ENCODE results near the gene FRS2.
"Not testable (repeated sequence)": the region's sequence is repeated elsewhere in the genome, so short reads cannot be mapped to it uniquely, and the experiment has no call there.

Gene FRS2

DNA sequence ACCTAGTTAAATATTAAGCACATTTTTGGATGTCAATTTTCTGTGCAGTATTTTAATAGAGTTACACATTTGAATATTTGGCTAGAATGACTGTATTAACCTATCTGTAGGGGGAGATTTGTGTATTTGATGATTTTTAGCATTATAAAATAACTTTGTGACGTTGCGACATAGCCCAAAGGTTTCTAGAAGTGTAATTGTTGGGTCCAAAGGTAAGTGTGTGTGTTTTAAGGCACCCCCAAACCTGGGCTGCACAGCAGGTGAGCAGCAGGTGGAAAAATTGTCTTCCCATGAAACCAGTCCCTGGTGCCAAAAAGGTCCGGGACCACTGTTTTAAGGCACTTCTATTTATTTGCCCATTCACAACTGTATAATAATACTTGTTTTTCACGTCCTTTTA, 118.3 kb downstream of the FRS2 start:
- no peak for DNase-seq

DNA sequence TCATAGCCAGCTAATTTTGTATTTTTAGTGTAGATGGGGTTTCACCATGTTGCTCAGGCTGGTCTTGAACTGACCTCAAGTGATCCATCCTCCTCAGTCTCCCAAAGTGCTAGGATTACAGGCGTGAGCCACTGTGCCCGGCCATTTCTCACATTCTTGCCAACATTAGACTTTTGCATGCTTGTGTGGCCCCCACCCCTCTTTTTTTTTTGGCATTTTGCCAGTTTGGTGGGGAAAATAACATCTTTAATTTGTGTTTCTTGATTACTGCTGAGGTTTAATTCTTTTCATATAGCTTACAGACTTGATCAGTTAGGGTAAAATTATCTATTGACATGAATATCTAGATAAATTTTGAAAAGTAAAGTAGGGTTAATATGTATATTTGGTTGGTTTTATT, 118.9 kb downstream of the FRS2 start:
- no peak for DNase-seq

DNA sequence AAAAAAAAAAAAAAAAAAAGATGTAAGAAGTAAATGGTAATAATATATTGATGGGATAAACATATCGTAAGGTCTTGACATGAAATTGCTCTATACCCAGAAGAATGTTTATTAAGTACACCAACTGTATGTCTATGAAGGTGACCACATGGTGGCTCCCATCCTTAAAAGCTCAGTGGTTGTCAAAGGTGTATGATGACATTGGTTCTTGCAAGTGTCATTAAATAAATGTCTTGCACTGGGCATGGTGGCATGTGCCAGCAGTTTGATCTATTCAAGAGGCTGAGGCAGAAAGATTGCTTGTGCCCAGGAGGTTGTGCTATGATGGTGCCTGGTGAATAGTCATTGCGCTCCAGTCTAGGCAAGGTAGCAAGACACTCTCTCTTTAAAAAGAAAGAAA, 125.5 kb downstream of the FRS2 start:
- no peak for DNase-seq

DNA sequence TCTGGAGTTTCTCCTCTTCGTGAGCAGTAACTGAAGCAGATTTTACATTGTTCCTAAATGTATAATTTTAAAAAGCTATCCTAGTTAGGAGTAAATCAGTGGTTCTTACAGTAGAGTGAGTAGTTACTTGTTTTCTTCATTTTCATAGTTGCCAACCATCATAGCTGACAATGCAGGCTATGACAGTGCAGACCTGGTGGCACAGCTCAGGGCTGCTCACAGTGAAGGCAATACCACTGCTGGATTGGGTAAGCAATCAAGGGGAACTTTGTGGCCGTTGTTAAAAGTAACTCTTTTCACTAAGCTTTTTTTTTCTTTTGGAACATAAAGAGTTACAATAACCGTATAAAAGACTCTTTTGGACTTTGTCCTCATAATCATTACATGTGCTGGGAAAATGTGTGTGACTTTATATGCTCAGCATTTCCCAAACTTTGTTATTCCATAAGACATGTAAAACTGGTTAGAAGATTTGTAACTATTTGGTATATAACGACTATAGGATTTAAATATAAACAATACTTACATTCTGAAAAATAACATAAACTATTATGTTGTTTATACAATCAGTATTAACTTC, 128.1 kb downstream of the FRS2 start:
- DNase-seq = no peak

DNA sequence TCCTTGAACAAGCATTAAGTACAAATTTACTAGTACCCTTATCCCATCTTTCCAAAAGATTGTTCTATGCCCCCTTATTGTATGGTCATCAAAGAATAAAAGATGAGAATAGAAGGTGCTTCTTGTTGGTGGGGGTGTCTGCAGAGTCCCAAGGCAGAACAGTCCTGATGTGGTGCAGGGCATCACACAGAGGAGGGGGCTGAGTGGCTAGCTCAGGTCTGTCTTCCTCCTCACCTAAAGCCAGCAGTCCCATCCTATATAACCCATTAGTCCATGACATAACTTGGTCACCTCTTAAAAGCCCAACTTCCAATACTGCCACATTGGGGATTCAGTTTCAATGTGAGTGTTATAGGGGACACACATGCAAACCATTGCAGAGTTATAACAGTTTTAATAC, 130.6 kb downstream of the FRS2 start:
- DNase-seq = no peak

DNA sequence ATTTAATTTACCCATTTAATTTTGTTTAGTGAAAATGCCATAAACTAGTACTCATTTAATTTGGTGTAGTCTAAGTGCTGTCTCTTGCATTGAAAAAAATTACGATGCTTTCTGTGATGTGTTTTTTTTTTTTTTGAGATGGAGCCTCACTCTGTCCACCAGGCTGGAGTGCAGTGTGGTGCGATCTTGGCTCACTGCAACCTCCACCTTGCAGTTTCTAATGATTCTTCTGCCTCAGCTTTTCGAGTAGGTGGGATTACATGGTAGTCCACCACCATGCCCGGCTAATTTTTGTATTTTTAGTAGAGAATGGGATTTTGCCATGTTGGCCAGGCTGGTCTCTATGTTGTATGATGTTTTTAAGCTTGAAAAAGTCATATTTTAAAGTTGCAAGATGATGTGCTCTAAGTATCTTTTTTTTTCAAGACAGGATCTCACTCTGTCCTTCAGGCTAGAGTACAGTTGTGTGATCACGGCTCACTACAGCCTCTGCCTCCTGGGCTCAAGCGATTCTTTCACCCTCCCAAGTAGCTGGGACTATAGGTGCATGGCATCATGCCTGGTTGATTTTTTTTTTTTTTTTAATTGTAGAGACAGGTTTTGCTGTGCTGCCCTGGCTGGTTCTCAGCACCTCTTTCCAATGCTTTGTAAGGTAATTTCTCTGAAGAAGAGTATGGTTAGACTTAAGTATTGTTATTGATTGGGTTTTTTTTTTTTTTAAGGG, 131.9 kb downstream of the FRS2 start:
- DNase-seq = no peak

DNA sequence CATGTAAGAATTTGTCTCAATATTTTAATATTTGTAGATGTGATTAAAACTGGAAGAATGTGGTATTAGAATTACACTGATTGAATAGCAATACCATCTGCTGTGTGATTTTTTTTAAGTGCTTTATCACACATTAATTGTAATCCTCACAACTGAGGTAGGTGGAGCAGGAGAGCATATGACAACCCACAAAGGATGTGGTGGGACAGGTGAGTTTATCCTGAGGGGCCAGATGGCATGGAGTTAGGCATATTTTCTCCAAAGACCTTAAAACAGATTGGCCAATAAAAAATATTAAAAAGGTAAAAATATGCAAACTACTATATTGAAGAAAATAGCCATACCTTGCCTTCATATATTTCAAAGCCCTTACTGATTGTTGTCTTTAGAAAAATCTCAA, 132.8 kb downstream of the FRS2 start:
- no peak for DNase-seq

DNA sequence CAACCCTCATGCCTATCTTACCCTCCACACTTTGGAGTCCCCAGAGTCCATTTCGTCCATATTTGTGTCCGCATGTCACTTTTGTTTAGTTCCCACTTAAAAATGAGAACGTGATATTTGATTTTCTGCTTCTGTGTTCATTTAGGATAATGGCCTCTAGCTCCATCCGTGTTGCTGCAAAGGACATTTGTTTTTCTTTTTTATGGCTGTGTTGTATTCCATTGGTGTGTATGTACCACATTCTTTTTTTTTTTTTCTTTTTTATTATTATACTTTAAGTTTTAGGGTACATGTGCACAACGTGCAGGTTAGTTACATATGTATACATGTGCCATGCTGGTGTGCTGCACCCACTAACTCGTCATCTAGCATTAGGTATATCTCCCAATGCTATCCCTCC, 133.4 kb downstream of the FRS2 start:
- not testable (repeated sequence) for DNase-seq

DNA sequence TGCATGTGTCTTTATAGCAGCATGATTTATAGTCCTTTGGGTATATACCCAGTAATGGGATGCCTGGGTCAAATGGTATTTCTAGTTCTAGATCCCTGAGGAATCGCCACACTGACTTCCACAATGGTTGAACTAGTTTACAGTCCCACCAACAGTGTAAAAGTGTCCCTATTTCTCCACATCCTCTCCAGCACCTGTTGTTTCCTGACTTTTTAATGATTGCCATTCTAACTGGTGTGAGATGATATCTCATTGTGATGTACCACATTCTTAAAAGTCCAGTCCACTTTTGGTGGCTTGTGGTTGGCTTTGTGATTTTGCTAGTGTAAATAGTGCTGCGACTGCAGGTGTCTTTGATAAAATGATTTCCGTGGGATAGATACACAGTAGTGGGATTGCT, 134.1 kb downstream of the FRS2 start:
- not testable (repeated sequence) for DNase-seq

DNA sequence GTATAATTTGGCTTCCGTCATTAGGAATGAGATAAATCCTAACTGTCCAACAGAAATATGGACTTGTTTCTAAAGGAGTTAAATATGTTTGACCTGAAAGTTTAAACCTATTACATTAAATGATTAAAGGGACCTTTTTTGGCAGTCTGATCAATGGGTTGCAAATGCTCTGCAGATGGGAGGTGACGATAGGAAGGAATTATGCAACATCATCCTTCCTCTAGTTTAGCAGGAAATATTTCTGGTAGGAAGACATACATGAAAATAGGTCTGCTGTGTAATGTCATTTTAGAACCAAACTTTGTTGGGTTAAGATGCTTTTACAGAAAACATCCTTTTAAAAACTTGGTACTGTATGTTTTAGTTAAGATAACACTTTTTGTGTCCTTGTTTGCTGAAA, 137.9 kb downstream of the FRS2 start:
- DNase-seq = no peak

DNA sequence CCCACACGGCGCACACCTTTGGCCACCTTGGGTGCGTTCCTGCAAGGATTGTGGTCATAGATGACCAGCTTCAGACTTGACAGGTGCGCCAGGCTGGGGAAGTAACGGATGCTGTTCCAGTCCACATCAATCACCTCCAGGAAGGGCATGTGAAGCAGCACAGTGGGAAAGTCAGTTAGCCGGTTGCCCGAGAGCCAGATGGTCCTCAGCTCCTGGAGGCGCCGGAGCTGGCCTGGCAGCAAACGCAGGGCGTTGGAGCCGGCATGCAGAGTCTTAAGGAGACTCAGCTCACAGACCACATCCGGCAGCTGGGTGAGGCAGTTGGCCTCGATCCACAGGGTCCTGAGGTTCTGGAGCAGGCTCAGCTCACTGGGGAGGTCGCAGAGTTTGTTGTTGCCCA, 139.9 kb downstream of the FRS2 start:
- no peak for DNase-seq

DNA sequence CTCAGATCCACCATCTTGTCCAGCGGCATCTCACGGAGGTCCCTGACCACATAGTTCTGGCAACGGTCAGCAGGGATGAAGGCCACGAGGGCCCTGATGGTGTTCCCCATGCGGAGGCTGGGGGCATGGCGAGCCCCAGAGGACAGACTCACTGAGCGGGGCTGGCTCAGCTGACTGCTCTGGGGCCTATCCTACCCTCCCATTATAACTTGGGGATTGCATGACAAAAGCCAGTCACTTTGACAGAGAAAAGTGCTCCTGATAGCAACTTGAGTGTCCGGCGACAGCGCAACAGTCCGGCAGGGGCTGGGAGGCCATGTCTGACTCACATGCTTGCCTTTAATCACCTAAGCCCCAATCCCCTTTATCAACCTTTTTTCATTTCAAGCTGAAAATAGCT, 140.5 kb downstream of the FRS2 start, which contains the start of gene LRRC10:
Gene LRRC10 (minus strand): TSS at position 179 of the 400 bp plus-strand sequence. CDS start 69 bp downstream, at position 110.
- no peak for DNase-seq

DNA sequence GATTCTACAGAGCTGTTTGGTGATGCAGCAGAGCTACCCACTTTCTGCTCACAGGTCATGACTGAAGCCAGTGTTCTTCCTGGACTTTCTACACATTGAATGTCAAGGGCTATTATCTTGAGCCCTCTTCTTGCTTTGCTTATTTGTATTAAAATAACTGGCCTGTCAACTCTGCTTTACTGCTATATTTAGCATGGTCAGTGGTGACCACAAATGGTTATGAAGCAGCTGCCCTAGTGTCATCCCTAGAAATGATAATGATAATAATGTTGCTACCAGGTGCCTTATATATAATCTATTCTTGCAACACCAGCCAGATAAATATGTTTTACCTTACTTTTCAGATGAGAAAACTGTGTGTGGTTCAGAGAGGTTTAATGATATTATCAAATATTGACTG, 143.2 kb downstream of the FRS2 start:
- DNase-seq = no peak

DNA sequence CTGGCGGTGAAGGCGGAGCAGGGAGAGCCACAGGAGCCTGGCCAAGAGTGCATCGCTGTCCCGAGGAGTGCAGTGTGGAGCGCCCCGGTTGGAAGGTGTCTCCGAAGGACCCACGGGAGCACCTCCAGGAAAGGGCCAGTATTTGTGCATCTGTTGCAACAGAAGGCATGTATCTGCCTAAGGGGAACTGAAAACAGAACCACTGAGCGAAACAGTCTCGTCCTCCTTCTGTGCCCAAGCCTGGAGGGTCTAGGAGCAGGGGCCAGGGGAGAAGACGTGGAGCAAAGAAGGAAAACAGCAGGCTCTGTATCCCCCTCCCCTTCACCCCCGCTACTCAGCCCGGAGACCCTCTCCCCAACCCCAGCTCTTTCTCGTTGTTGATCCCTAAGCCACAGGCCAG, 145.8 kb downstream of the FRS2 start:
- no peak for DNase-seq

DNA sequence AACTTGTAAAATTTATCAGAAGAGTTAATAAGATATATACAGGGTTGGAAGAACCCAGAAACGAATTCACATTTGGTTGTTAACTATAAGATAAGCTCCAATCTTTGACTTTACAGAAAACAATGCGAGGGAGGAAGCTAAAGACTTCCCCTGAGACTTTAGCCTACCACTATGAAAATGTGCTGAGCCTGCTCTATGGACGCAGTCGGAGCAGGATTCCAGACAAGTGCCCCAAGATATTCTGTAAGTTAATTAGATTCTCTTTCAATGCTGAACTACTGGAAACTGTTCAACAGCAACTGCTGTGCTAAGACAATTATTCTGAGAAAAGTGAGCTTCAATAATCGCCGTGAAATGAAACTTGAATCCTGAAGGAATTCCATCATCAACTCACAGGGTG, 148.9 kb downstream of the FRS2 start:
- no peak for DNase-seq

DNA sequence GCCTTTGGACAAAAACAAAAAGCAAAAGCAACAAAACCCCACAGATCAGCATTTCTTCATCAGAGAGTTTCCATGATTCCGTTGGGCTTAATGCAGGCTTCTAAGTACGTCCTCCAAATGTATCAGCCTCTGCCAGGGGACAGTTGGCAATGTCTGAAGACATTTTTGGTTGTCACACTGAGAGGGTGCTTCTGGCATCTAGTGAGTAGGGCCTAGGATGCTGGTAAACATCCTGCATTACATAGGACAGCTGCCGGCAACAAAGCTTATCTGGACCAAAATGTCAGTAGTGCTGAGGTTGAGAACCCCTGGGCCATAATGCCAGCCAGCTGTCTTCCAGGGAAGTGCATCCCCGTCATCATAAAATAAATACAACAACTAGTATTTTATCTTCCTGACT, 149.9 kb downstream of the FRS2 start:
- DNase-seq = no peak

DNA sequence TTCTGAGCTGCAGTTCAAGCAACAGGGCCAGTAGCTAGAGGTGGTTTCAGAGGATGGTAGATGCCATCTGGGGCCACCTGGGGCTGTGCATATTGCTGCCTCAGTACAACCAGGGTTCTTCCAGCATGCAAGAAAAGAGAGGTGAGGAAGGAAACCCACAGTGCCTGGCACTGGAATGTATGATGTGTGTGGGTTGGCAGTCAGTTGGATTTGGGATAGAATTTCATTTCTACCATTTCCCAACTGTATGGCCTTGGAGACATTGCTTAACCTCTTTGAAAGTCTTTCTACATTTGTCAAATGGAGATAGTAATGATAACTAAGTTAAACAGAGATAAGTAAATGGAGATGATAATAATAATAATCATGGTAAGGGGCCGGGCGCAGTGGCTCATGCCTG, 150.7 kb downstream of the FRS2 start:
- DNase-seq = no peak

DNA sequence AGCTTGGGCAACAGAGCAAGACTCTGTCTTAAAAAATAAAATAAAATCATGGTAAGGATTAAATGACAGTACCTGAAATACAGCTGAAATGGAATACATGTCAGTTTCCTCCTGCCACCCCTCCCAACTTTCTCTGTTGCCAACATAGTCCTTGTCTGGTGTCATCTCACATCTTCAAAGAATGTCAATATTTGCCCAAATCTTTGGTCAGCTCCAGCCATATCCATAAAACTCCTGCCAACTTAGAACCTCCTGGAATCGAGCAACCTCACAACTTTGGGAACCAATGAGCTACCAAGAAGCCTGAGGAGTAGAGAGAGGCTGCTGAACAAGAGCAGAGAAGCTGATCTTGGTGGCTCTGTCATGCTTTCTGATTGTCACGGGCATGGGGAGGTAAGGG, 151.4 kb downstream of the FRS2 start:
- no peak for DNase-seq

DNA sequence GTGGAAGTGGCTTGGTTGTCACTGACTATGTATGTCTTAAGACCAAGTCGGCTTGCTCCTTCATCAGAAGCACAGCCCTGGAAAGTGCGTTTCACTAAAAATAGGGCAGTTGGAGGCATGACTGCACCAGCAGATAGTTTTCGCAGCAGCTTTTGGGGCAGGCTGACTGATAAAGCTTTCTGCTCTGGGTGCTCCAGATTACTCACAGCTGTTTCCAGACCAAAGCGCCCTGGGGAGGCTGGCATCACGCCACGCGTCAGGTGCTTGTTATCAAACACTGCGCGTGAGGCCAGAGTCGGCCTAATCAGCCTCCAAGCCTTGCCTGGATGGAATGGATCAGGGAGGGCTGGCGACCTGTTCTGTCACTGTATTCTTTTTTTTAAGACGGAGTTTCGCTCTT, 153.8 kb downstream of the FRS2 start:
- no peak for DNase-seq

DNA sequence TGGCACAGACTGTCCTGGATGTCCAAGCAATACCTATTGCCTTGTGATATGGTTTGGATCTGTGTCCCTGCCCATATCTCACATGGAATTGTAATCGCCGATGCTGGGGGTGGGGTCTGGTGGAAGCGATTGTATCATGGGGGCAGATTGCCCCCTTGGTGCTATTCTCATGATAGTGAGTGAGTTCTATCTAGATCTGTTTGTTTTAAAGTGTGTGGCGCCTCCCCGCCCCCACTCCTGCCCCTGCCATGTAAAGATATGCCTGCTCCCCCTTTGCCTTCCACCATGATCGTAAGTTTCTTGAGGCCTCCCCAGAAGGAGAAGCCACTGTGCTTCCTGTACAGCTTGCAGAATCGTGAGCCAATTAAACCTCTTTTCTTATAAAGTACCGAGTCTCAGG, 157.3 kb downstream of the FRS2 start:
- no peak for DNase-seq

Measured in CD4-positive, alpha-beta T cell treated with Interleukin-21 for 1 hour (primary cell).